Neural cell (in vitro differentiated cells): ENCODE data around the gene CAT.

Source experiments
- EZH2 ChIP-seq: fragments of 200-600, 300-800 bp; shearing (Covaris generic), sonication (generic); IDR thresholded peaks from 2 replicates; pipeline ENCODE4 v1.6.1; 2014; ENCODE audit warnings: antibody characterized with exemption, low read length, borderline replicate concordance, mild to moderate bottlenecking; ENCODE audit not compliant: insufficient read depth, poor library complexity, severe bottlenecking
- REST ChIP-seq: IDR thresholded peaks from 2 replicates; pipeline ENCODE4 v1.6.1; 2012; ENCODE audit warnings: borderline replicate concordance

DNA sequence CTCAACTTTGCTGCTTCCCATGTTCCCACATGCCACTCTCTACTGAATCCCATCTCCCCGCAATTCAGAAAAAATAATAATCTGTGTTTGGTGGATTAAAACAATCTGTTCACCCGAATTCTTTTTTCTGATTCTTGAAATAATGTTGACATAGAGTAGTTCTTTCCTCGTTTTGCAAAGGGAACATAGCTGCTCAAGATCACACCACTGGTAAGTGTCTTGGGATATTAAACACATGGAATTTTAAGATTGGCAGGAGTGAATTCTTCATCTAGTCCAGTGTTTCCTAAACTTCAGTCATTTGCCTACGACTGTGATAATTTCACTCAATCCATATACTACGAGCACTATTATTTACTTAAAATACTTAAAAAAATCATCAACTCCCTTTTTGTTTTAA is 68.9 kb downstream of the CAT start:
- TF ChIP-seq EZH2 = no peak
- no peak for TF ChIP-seq REST
